ENCODE data around the gene PAQR4. TPM values are rescaled to one million over a fixed set of nuclear protein-coding genes. Genes with fewer than 3 reads are reported as not detected.

Gene PAQR4
- total and polyA plus RNA-seq, 2 of the 13 experiments (the other 11 are each of a cell fraction or from before 2014, with no cell fraction given) = 15.9 to 24.8 TPM

DNA sequence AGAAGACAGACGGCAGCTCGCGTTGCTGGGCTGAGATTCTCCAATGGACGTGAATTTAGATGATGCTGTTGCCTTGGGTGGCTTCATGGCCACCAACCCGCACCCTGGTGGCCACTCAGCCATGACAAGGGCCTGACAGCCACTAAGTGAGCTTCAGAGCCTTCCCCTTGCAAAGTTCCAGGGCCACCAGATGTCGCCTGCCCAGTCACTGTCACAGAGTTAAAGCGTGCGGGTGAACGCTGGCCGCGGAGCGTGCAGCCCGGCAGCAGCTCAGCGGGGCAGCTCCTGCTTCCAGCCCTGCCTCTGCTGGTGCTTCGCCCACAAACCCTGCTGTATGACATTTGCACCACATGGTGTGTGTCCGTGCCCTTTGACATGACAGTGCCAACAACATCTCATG is 18.4 kb upstream of the PAQR4 start:
- intact Hi-C loops (cut with micrococcal nuclease; ENCODE audit: unreplicated experiment) (no loop called here), in situ Hi-C loops (cut with HindIII; ENCODE audit: extremely low pct_ligation_motif_present, low pct_unique_long_range_greater_than_20kb) (no loop called here)
- ChIA-PET CTCF (ENCODE audit: low intra/inter-chr PET ratio, low total read pairs) (no interaction called here), POLR2A (no interaction called here)
- BruUV-seq (replicated peaks) = no TSS peak
- Histone ChIP-seq H3K9me3 (ENCODE audit: low read length) (no peaks in the 10 kb centered on the region), H4K20me1 (ENCODE audit: insufficient read depth, low read length) (no peaks in the 10 kb centered on the region), H3K4me2 (ENCODE audit: low read depth, low read length) (no peak overlapping the region), H3K27ac (ENCODE audit: extremely low read length, insufficient read depth, low read length) (no peak overlapping the region), H3K79me2 (ENCODE audit: insufficient read depth, low read length) (no peaks in the 10 kb centered on the region), H3K4me1 (ENCODE audit: insufficient read depth, low read length) (peaks cover 2% of the 10 kb centered on the region; the same call in 1 of the 2 replicates), H3K4me3 (replicated peaks in 1 of 3; ENCODE audit: insufficient read depth in 1 of 3, low read depth in 2 of 3, low read length in 3 of 3) (no peak overlapping the region), H2AFZ (ENCODE audit: low read length) (no peak overlapping the region), H3K9ac (ENCODE audit: insufficient read depth, low read depth, low read length) (no peak overlapping the region), H3K27me3 (ENCODE audit: control insufficient read depth in 1 of 2, insufficient read depth in 2 of 2, low read length in 2 of 2) (peaks cover 6 to 29% of the 10 kb centered on the region in 2 experiments), H3K36me3 (replicated peaks in 1 of 2; ENCODE audit: control insufficient read depth in 1 of 2, insufficient read depth in 2 of 2, low read length in 2 of 2) (no peaks in the 10 kb centered on the region)
- DNase-seq (ENCODE audit: low spot score) (no peak), ATAC-seq (peak; percentile 46; the same call in 2 of the 3 replicates), FAIRE-seq (no peak)
- WGBS (ENCODE audit: low lambda C conversion rate) = 81% methylated on average over 11 of the region's 16 CpGs
- 0 out of 2 replicates have a peak, but pooled peaks have one; percentile 4 for TF ChIP-seq CTCF (CRISPR knock-in tag; IDR thresholded peaks at IDR 0.05)
- TF ChIP-seq EZH2 (conservative IDR thresholded peaks at IDR 0.05; ENCODE audit: low read depth, low read length) = no peak
- TF ChIP-seq JDP2 (CRISPR knock-in tag; IDR thresholded peaks at IDR 0.05; ENCODE audit: borderline replicate concordance) = no peak

DNA sequence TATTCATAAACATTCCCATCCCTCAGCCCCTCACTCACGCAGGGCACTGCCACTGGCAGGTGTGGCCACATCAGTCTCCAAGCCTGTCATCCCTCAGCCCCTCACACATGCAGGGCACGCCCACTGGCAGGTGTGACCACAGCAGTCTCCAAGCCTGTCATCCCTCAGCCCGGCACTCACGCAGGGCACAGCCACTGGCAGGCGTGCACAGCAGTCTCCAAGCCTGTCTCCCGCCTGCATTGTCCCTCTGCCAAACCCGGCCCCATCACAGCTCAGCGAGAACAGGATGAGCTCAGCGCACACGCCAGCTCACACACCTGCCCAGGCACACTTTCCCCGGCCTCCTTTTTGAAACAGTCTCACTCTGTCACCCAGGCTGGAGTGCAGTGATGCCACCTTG is 16.5 kb upstream of the PAQR4 start:
- no peaks in the 10 kb centered on the region for H3K9me3 ChIP-seq (ENCODE audit: low read length)
- H3K79me2 ChIP-seq (ENCODE audit: insufficient read depth, low read length) = no peaks in the 10 kb centered on the region
- in situ Hi-C loops (cut with HindIII; ENCODE audit: extremely low pct_ligation_motif_present, low pct_unique_long_range_greater_than_20kb) (no loop called here), intact Hi-C loops (cut with micrococcal nuclease; ENCODE audit: unreplicated experiment) (no loop called here)
- H3K9ac ChIP-seq (ENCODE audit: insufficient read depth, low read depth, low read length) = no peak overlapping the region
- H3K27me3 ChIP-seq (ENCODE audit: control insufficient read depth in 1 of 2, insufficient read depth in 2 of 2, low read length in 2 of 2) = peaks cover 6 to 37% of the 10 kb centered on the region in 2 experiments
- FAIRE-seq = no peak
- no peak overlapping the region for H3K4me3 ChIP-seq (replicated peaks in 1 of 3; ENCODE audit: insufficient read depth in 1 of 3, low read depth in 2 of 3, low read length in 3 of 3)
- no peaks in the 10 kb centered on the region for H4K20me1 ChIP-seq (ENCODE audit: insufficient read depth, low read length)
- 28% methylated on average over 8 of the region's 11 CpGs for WGBS (ENCODE audit: low lambda C conversion rate)
- no TSS peak for BruUV-seq (replicated peaks)
- H3K4me1 ChIP-seq (ENCODE audit: insufficient read depth, low read length) = peaks cover 7% of the 10 kb centered on the region; the same call in 1 of the 2 replicates
- H3K4me2 ChIP-seq (ENCODE audit: low read depth, low read length) = no peak overlapping the region
- no peak for DNase-seq (ENCODE audit: low spot score)
- H3K36me3 ChIP-seq (replicated peaks in 1 of 2; ENCODE audit: control insufficient read depth in 1 of 2, insufficient read depth in 2 of 2, low read length in 2 of 2) = no peaks in the 10 kb centered on the region
- H2AFZ ChIP-seq (ENCODE audit: low read length) = no peak overlapping the region
- POLR2A ChIA-PET = no interaction called here
- H3K27ac ChIP-seq (ENCODE audit: extremely low read length, insufficient read depth, low read length) = no peak overlapping the region
- ATAC-seq = no peak
- CTCF ChIA-PET (ENCODE audit: low intra/inter-chr PET ratio, low total read pairs) = no interaction called here
- TF ChIP-seq ZNF333 (CRISPR knock-in tag; IDR thresholded peaks at IDR 0.05; ENCODE audit: borderline replicate concordance) = no peak
- no peak for TF ChIP-seq RARG (CRISPR knock-in tag; IDR thresholded peaks at IDR 0.05; ENCODE audit: low read depth)
- no peak for TF ChIP-seq RBAK (CRISPR knock-in tag; IDR thresholded peaks at IDR 0.05)
- no peak for TF ChIP-seq ZNF124 (CRISPR knock-in tag; IDR thresholded peaks at IDR 0.05)
- TF ChIP-seq, protein P1, sequence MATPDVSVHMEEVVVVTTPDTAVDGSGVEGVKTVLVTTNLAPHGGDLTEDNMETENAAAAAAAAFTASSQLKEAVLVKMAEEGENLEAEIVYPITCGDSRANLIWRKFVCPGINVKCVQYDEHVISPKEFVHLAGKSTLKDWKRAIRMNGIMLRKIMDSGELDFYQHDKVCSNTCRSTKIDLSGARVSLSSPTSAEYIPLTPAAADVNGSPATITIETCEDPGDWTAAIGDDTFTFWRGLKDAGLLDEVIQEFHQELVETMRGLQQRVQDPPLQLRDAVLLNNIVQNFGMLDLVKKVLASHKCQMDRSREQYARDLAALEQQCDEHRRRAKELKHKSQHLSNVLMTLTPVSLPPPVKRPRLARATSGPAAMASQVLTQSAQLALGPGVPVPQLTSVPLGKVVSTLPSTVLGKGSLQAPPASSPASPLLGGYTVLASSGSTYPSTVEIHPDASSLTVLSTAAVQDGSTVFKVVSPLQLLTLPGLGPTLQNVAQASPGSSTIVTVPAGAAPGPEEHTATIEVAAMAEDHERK (CRISPR knock-in tag; IDR thresholded peaks at IDR 0.05; ENCODE audit: low read depth) = no peak
- TF ChIP-seq ZNF589 (CRISPR knock-in tag; conservative IDR thresholded peaks at IDR 0.05) = no peak
- TF ChIP-seq, protein P2, sequence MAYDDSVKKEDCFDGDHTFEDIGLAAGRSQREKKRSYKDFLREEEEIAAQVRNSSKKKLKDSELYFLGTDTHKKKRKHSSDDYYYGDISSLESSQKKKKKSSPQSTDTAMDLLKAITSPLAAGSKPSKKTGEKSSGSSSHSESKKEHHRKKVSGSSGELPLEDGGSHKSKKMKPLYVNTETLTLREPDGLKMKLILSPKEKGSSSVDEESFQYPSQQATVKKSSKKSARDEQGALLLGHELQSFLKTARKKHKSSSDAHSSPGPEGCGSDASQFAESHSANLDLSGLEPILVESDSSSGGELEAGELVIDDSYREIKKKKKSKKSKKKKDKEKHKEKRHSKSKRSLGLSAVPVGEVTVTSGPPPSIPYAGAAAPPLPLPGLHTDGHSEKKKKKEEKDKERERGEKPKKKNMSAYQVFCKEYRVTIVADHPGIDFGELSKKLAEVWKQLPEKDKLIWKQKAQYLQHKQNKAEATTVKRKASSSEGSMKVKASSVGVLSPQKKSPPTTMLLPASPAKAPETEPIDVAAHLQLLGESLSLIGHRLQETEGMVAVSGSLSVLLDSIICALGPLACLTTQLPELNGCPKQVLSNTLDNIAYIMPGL (CRISPR knock-in tag; IDR thresholded peaks at IDR 0.05; ENCODE audit: borderline replicate concordance in 1 of 2, low read depth in 1 of 2) = no peak
- no peak for TF ChIP-seq DPF2 (CRISPR knock-in tag; IDR thresholded peaks at IDR 0.05; ENCODE audit: borderline replicate concordance, low read depth)
